Liver (tissue), 9 donors: ENCODE data around the gene EZR. TPM values are rescaled to one million over a fixed set of nuclear protein-coding genes. Genes with fewer than 3 reads are reported as not detected.

Experiments used
- DNase-seq: peaks from one replicate; pipeline ENCODE4 v3.0.0-alpha.2; 2017; ENCODE audit warnings: low spot score
- H3K27ac ChIP-seq, 2 donors: one replicate each; pipeline ENCODE4 v1.7.0; 2013; ENCODE audit warnings: inconsistent platforms in 2 of 2, low read length in 2 of 2, control low read depth in 1 of 2, low read depth in 1 of 2, mild to moderate bottlenecking in 1 of 2
- H3K27me3 ChIP-seq, 4 donors: one replicate each; pipeline versions ENCODE4 v1.6.1 to v1.7.0; 2013; ENCODE audit warnings: low read length in 3 of 4, inconsistent platforms in 1 of 4, mild to moderate bottlenecking in 1 of 4, moderate library complexity in 1 of 4; ENCODE audit not compliant: control insufficient read depth in 4 of 4, insufficient read depth in 4 of 4
- H3K36me3 ChIP-seq, 4 donors: one replicate each; pipeline versions ENCODE4 v1.6.1 to v1.7.0; 2013; ENCODE audit warnings: low read length in 3 of 4, mild to moderate bottlenecking in 3 of 4, low read depth in 1 of 4, moderate library complexity in 1 of 4; ENCODE audit not compliant: control insufficient read depth in 4 of 4, insufficient read depth in 3 of 4
- H3K4me1 ChIP-seq, 4 donors: one replicate each; pipeline versions ENCODE4 v1.6.1 to v1.7.0; 2013; ENCODE audit warnings: low read length in 3 of 4, mild to moderate bottlenecking in 3 of 4, moderate library complexity in 1 of 4; ENCODE audit not compliant: control insufficient read depth in 4 of 4, insufficient read depth in 4 of 4
- H3K4me3 ChIP-seq, 3 donors: one replicate each; pipeline versions ENCODE4 v1.6.1 to v1.7.0; 2013; ENCODE audit warnings: low read length in 3 of 3, control low read depth in 1 of 3, low read depth in 1 of 3, mild to moderate bottlenecking in 1 of 3
- H3K9ac ChIP-seq, 2 donors: one replicate each; pipeline ENCODE4 v1.7.0; 2013; ENCODE audit warnings: low read length in 2 of 2, mild to moderate bottlenecking in 2 of 2, moderate library complexity in 2 of 2, control low read depth in 1 of 2, low read depth in 1 of 2
- H3K9me3 ChIP-seq, 4 donors: one replicate each; pipeline versions ENCODE4 v1.6.1 to v1.7.0; 2013; ENCODE audit warnings: low read length in 3 of 4; ENCODE audit not compliant: control insufficient read depth in 4 of 4
- EGR1 ChIP-seq, 2 donors: IDR thresholded peaks; 2 replicates each; pipeline ENCODE4 v1.6.1; 2016 to 2018; ENCODE audit warnings: antibody characterized with exemption in 2 of 2, low read depth in 2 of 2
- FOXA1 ChIP-seq: IDR thresholded peaks from 2 replicates; pipeline ENCODE4 v1.6.1; 2016; ENCODE audit warnings: antibody characterized with exemption
- GABPA ChIP-seq, 2 donors: IDR thresholded peaks in 1 of 2; conservative IDR thresholded peaks in 1 of 2; 2 replicates each; pipeline ENCODE4 v1.6.1; 2016; ENCODE audit warnings: antibody characterized with exemption in 2 of 2, mild to moderate bottlenecking in 1 of 2, moderate library complexity in 1 of 2
- HNF4G ChIP-seq: IDR thresholded peaks from 2 replicates; pipeline ENCODE4 v1.6.1; 2016; ENCODE audit warnings: antibody characterized with exemption
- JUND ChIP-seq, 2 donors: IDR thresholded peaks; 2 replicates each; pipeline ENCODE4 v1.6.1; 2016; ENCODE audit warnings: antibody characterized with exemption in 2 of 2
- MAX ChIP-seq: IDR thresholded peaks from 2 replicates; pipeline ENCODE4 v1.6.1; 2016; ENCODE audit warnings: antibody characterized with exemption
- NR2F2 ChIP-seq: IDR thresholded peaks from 2 replicates; pipeline ENCODE4 v1.6.1; 2016; ENCODE audit warnings: antibody characterized with exemption
- RAD21 ChIP-seq, 2 donors: IDR thresholded peaks; 2 replicates each; pipeline ENCODE4 v1.6.1; 2016; ENCODE audit warnings: antibody characterized with exemption in 2 of 2, mild to moderate bottlenecking in 2 of 2
- REST ChIP-seq: IDR thresholded peaks from 2 replicates; pipeline ENCODE4 v1.6.1; 2016; ENCODE audit warnings: antibody characterized with exemption, mild to moderate bottlenecking
- RXRA ChIP-seq, 2 donors: IDR thresholded peaks; 2 replicates each; pipeline ENCODE4 v1.6.1; 2017 to 2018; ENCODE audit warnings: antibody characterized with exemption in 2 of 2, mild to moderate bottlenecking in 1 of 2
- TAF1 ChIP-seq: conservative IDR thresholded peaks from 2 replicates; pipeline ENCODE4 v1.6.1; 2016; ENCODE audit warnings: antibody characterized with exemption, mild to moderate bottlenecking
- YY1 ChIP-seq: IDR thresholded peaks from 2 replicates; pipeline ENCODE4 v1.6.1; 2016; ENCODE audit warnings: antibody characterized with exemption, mild to moderate bottlenecking
- WGBS: extraction: QIAGEN DNeasy Blood & Tissue Kit; methylation state at CpG from one replicate; pipeline ENCODE4 v1.1.7; 2013; 5-methylcytosine and 5-hydroxymethylcytosine counted together
- polyA plus RNA-seq, 2 donors: library from polyadenylated mRNA; stranded (reverse) in 1 of 2; unstranded in 1 of 2; fragments of 200-250 nt in 1 of 2; fragments of >200 nt in 1 of 2; fragmentation: Nextera tagmentation in 1 of 2; extraction: Ambion mirVana in 1 of 2; gene quantifications; one replicate each; pipeline versions ENCODE4 v1.2.1 to v1.2.3, GENCODE V29; 2013 to 2015
- total RNA-seq, 2 donors: library from RNA; depleted of rRNA; stranded (reverse); fragments of >200 nt; gene quantifications; one replicate each; pipeline ENCODE4 v1.2.3, GENCODE V29; 2014
- TF ChIP-seq, protein P1 (sequence below): fragments of 150-350 bp; IDR thresholded peaks from 2 replicates; pipeline ENCODE4 v1.5.1; 2017; ENCODE audit warnings: improper control_type of control experiment, low read depth, low read length; ENCODE audit not compliant: missing input control
- TF ChIP-seq, protein P2 (sequence below): IDR thresholded peaks from 2 replicates; pipeline ENCODE4 v1.6.1; 2016; ENCODE audit warnings: antibody characterized with exemption
- donor health status: healthy.
- donor health status: healthy.
- donor health status: healthy.
- donor health status: healthy.
- donor health status: healthy.

The EZR gene
- total and polyA plus RNA-seq, 4 donors, result 22.0 to 35.4 (median 25.4) TPM

- WGBS, result 85% methylated on average over 6 of the region's 6 CpGs
- H3K4me1 ChIP-seq, result no peaks in the 10 kb centered on the region
- no peak for DNase-seq
- H3K27ac ChIP-seq, result peak overlapping the region in 1 of 2 donors; percentile 6
- peaks cover 0 to 2% (median 0%) of the 10 kb centered on the region in 4 donors for H3K27me3 ChIP-seq
- no peaks in the 10 kb centered on the region for H3K36me3 ChIP-seq
- H3K9me3 ChIP-seq, result no peaks in the 10 kb centered on the region
- H3K4me3 ChIP-seq, result no peak overlapping the region
- no peak for TF ChIP-seq RAD21 (IDR thresholded peaks at IDR 0.05)
- no peak for TF ChIP-seq FOXA1
- no peak for TF ChIP-seq RXRA (IDR thresholded peaks at IDR 0.05)
- TF ChIP-seq, protein P1, sequence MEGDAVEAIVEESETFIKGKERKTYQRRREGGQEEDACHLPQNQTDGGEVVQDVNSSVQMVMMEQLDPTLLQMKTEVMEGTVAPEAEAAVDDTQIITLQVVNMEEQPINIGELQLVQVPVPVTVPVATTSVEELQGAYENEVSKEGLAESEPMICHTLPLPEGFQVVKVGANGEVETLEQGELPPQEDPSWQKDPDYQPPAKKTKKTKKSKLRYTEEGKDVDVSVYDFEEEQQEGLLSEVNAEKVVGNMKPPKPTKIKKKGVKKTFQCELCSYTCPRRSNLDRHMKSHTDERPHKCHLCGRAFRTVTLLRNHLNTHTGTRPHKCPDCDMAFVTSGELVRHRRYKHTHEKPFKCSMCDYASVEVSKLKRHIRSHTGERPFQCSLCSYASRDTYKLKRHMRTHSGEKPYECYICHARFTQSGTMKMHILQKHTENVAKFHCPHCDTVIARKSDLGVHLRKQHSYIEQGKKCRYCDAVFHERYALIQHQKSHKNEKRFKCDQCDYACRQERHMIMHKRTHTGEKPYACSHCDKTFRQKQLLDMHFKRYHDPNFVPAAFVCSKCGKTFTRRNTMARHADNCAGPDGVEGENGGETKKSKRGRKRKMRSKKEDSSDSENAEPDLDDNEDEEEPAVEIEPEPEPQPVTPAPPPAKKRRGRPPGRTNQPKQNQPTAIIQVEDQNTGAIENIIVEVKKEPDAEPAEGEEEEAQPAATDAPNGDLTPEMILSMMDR, result no peak
- no peak for TF ChIP-seq MAX
- no peak overlapping the region for H3K9ac ChIP-seq
Observed at GRCh38 chr6:158853880-158854213, 34.7 kb upstream of the EZR start.

- no peaks in the 10 kb centered on the region for H3K9me3 ChIP-seq
- H3K27ac ChIP-seq, result peak overlapping the region in 1 of 2 donors; percentile 6
- no peak overlapping the region for H3K9ac ChIP-seq
- DNase-seq, result peak; percentile 70
- no peaks in the 10 kb centered on the region for H3K4me1 ChIP-seq
- TF ChIP-seq JUND (IDR thresholded peaks at IDR 0.05), result peak; percentile 33 to 39
- no peak for TF ChIP-seq RXRA (IDR thresholded peaks at IDR 0.05)
- no peaks in the 10 kb centered on the region for H3K36me3 ChIP-seq
- 71% methylated on average over 13 of the region's 13 CpGs for WGBS
- H3K4me3 ChIP-seq, result no peak overlapping the region
- peaks cover 0 to 2% (median 0%) of the 10 kb centered on the region in 4 donors for H3K27me3 ChIP-seq
Observed at GRCh38 chr6:158853072-158853879, 34.1 kb upstream of the EZR start.

DNA sequence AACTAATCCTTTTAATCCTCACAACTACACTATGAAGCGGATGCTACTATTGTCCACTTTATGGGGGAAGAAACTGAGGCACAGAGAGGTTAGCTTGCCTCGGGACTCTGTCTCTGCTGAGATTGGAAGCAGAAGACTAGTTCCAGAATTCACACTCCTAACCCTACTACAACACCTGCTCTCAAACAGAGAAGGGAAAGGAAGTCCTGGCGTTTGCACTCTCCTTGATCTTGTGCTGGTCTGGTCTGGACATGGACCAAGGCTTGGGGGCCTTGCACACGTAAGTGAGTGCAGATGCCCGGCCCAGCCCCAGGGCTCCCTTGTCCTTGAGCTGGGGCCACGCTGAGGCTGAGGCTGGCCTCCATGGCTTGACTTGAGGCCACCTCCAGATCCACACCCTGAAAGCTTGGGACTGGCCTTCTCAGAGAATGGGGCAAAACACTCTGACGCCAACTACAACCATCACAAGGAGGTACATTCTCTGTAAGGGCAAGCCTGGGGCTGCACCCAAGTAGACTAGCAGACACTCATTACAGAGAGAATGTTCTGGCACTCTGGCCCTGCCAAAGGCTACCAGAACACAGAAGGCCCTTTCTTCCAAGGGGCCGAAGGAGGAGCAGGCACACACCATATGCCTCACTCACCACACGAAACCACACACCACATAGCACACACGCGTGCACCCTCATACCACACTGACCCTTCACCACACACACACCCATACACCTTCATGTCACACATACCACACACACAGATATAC, 33.3 kb upstream of the EZR start:
- H3K27ac ChIP-seq, result no peak overlapping the region
- no peaks in the 10 kb centered on the region for H3K9me3 ChIP-seq
- no peak overlapping the region for H3K4me3 ChIP-seq
- H3K4me1 ChIP-seq, result no peaks in the 10 kb centered on the region
- peaks cover 0 to 2% (median 0%) of the 10 kb centered on the region in 4 donors for H3K27me3 ChIP-seq
- H3K9ac ChIP-seq, result no peak overlapping the region
- no peak for DNase-seq
- H3K36me3 ChIP-seq, result no peaks in the 10 kb centered on the region
- 92% methylated on average over 11 of the region's 11 CpGs for WGBS
- TF ChIP-seq RXRA (IDR thresholded peaks at IDR 0.05), result no peak
- TF ChIP-seq NR2F2, result no peak
- TF ChIP-seq, protein P1, result no peak
- TF ChIP-seq TAF1, result no peak
- no peak for TF ChIP-seq EGR1 (IDR thresholded peaks at IDR 0.05; ENCODE audit: low read depth in 2 of 2)
- TF ChIP-seq, protein P2, sequence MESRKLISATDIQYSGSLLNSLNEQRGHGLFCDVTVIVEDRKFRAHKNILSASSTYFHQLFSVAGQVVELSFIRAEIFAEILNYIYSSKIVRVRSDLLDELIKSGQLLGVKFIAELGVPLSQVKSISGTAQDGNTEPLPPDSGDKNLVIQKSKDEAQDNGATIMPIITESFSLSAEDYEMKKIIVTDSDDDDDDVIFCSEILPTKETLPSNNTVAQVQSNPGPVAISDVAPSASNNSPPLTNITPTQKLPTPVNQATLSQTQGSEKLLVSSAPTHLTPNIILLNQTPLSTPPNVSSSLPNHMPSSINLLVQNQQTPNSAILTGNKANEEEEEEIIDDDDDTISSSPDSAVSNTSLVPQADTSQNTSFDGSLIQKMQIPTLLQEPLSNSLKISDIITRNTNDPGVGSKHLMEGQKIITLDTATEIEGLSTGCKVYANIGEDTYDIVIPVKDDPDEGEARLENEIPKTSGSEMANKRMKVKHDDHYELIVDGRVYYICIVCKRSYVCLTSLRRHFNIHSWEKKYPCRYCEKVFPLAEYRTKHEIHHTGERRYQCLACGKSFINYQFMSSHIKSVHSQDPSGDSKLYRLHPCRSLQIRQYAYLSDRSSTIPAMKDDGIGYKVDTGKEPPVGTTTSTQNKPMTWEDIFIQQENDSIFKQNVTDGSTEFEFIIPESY, result no peak
- TF ChIP-seq YY1, result no peak
- TF ChIP-seq GABPA (IDR thresholded peaks at IDR 0.05 in 1 of 2, conservative IDR thresholded peaks at IDR 0.05 in 1 of 2), result no peak
- no peak for TF ChIP-seq MAX
- no peak for TF ChIP-seq REST
- TF ChIP-seq HNF4G, result no peak
